H9 (cell line): ENCODE results near the gene TSC22D3. TPM values are rescaled to one million over a fixed set of nuclear protein-coding genes. Genes with fewer than 3 reads are reported as not detected.
"Not testable (repeated sequence)": the region's sequence is repeated elsewhere in the genome, so short reads cannot be mapped to it uniquely, and the experiment has no call there.

Source experiments
- DNase-seq: peaks from one replicate; pipeline ENCODE4 v3.0.0-alpha.2; 2017
- H2AFZ ChIP-seq: one replicate; pipeline ENCODE4 v1.6.1; 2013; ENCODE audit warnings: mild to moderate bottlenecking, low read length, control low read depth, moderate library complexity
- H2AK5ac ChIP-seq: 2 replicates; pipeline ENCODE4 v1.6.1; 2013; ENCODE audit warnings: low read length, control low read depth, mixed read lengths; ENCODE audit not compliant: insufficient read length
- H2BK120ac ChIP-seq: one replicate; pipeline ENCODE4 v1.6.1; 2013; ENCODE audit warnings: low read depth, mild to moderate bottlenecking, low read length, control low read depth, inconsistent platforms; ENCODE audit not compliant: poor library complexity, severe bottlenecking
- H2BK12ac ChIP-seq: 2 replicates; pipeline ENCODE4 v1.6.1; 2013; ENCODE audit warnings: low read length, control low read depth, mixed read lengths, low read depth; ENCODE audit not compliant: insufficient read length
- H2BK15ac ChIP-seq: 2 replicates; pipeline ENCODE4 v1.6.1; 2013; ENCODE audit warnings: low read depth, low read length, control low read depth
- H2BK20ac ChIP-seq: one replicate; pipeline ENCODE4 v1.6.1; 2013; ENCODE audit warnings: low read depth, mild to moderate bottlenecking, low read length, control low read depth, inconsistent platforms; ENCODE audit not compliant: poor library complexity, severe bottlenecking
- H2BK5ac ChIP-seq: 2 replicates; pipeline ENCODE4 v1.6.1; 2013; ENCODE audit warnings: low read length, control low read depth, mixed read lengths; ENCODE audit not compliant: insufficient read length
- H3K14ac ChIP-seq: 2 replicates; pipeline ENCODE4 v1.6.1; 2013; ENCODE audit warnings: low read length, control low read depth; ENCODE audit not compliant: insufficient read depth
- H3K18ac ChIP-seq: 2 replicates; pipeline ENCODE4 v1.6.1; 2013; ENCODE audit warnings: low read depth, mild to moderate bottlenecking, mixed read lengths, low read length, control low read depth; ENCODE audit not compliant: insufficient read length
- H3K23ac ChIP-seq: 2 replicates; pipeline ENCODE4 v1.6.1; 2013; ENCODE audit warnings: low read length, control low read depth, mixed read lengths, low read depth; ENCODE audit not compliant: insufficient read length
- H3K23me2 ChIP-seq: 2 replicates; pipeline ENCODE4 v1.6.1; 2013; ENCODE audit warnings: low read depth, mild to moderate bottlenecking, mixed read lengths, low read length, control low read depth; ENCODE audit not compliant: insufficient read length, poor library complexity, severe bottlenecking
- H3K27ac ChIP-seq: 2 replicates; pipeline ENCODE4 v1.5.1; 2013; ENCODE audit warnings: low read length, control low read depth, mixed read lengths, low read depth; ENCODE audit not compliant: insufficient read length
- H3K27me3 ChIP-seq: 2 replicates; pipeline ENCODE4 v1.6.1; 2013; ENCODE audit warnings: low read length, control low read depth, inconsistent platforms; ENCODE audit not compliant: insufficient read depth
- H3K4ac ChIP-seq: 2 replicates; pipeline ENCODE4 v1.6.1; 2013; ENCODE audit warnings: low read depth, mild to moderate bottlenecking, control low read depth, inconsistent platforms, low read length, moderate library complexity
- H3K4me1 ChIP-seq: 2 replicates; pipeline ENCODE4 v1.6.1; 2013; ENCODE audit warnings: low read length, control low read depth, inconsistent platforms; ENCODE audit not compliant: insufficient read depth
- H3K4me2 ChIP-seq: 2 replicates; pipeline ENCODE4 v1.6.1; 2013; ENCODE audit warnings: low read length, control low read depth, mixed read lengths; ENCODE audit not compliant: insufficient read length, insufficient read depth
- H3K56ac ChIP-seq: 2 replicates; pipeline ENCODE4 v1.6.1; 2013; ENCODE audit warnings: low read depth, mild to moderate bottlenecking, mixed read lengths, low read length, control low read depth; ENCODE audit not compliant: insufficient read length
- H3K79me1 ChIP-seq: 2 replicates; pipeline ENCODE4 v1.6.1; 2013; ENCODE audit warnings: low read depth, mild to moderate bottlenecking, moderate library complexity, low read length, control low read depth, inconsistent platforms; ENCODE audit not compliant: insufficient read depth, poor library complexity, severe bottlenecking
- H3K79me2 ChIP-seq: 2 replicates; pipeline ENCODE4 v1.6.1; 2013; ENCODE audit warnings: low read length, control low read depth, inconsistent platforms; ENCODE audit not compliant: insufficient read depth
- H3K9ac ChIP-seq: 2 replicates; pipeline ENCODE4 v1.6.1; 2013; ENCODE audit warnings: low read length, control low read depth, mixed read lengths; ENCODE audit not compliant: insufficient read length; ENCODE audit errors: extremely low read depth
- H3K9me3 ChIP-seq: one replicate; pipeline ENCODE4 v1.6.1; 2013; ENCODE audit warnings: low read depth, low read length, inconsistent platforms; ENCODE audit not compliant: control insufficient read depth
- H3T11ph ChIP-seq: one replicate; pipeline ENCODE4 v1.6.1; 2013; ENCODE audit warnings: mild to moderate bottlenecking, low read length, control low read depth, inconsistent platforms
- H4K20me1 ChIP-seq: one replicate; pipeline ENCODE4 v1.6.1; 2013; ENCODE audit not compliant: control insufficient read depth, insufficient read length, insufficient read depth
- H4K5ac ChIP-seq: 2 replicates; pipeline ENCODE4 v1.6.1; 2013; ENCODE audit warnings: low read depth, mild to moderate bottlenecking, mixed read lengths, low read length, control low read depth; ENCODE audit not compliant: insufficient read length
- H4K8ac ChIP-seq: replicated peaks from 2 replicates; pipeline ENCODE4 v1.6.1; 2013; ENCODE audit warnings: low read length, control low read depth, mixed read lengths, low read depth; ENCODE audit not compliant: insufficient read length
- H4K91ac ChIP-seq: 2 replicates; pipeline ENCODE4 v1.6.1; 2013; ENCODE audit warnings: low read depth, mild to moderate bottlenecking, moderate library complexity, mixed read lengths, low read length, control low read depth; ENCODE audit not compliant: insufficient read length
- H3K27ac Mint-ChIP-seq, 3 experiments: 2 replicates in 2 of 3; 3 replicates in 1 of 3; pipeline ENCODE4 v1.8.0; 2020 to 2021; ENCODE audit warnings: mixed read lengths in 3 of 3, mild to moderate bottlenecking in 1 of 3, moderate library complexity in 1 of 3
- H3K27me3 Mint-ChIP-seq: 2 replicates; pipeline ENCODE4 v1.8.0; 2021; ENCODE audit warnings: low read depth, mild to moderate bottlenecking, moderate library complexity, mixed read lengths
- H3K36me3 Mint-ChIP-seq, 3 experiments: 2 replicates in 2 of 3; 3 replicates in 1 of 3; pipeline ENCODE4 v1.8.0; 2020 to 2021; ENCODE audit warnings: low read depth in 3 of 3, mixed read lengths in 3 of 3; ENCODE audit not compliant: insufficient read depth in 1 of 3
- H3K4me1 Mint-ChIP-seq, 2 experiments: 2 replicates each; pipeline ENCODE4 v1.8.0; 2020; ENCODE audit warnings: mixed read lengths in 2 of 2
- H3K4me3 Mint-ChIP-seq, 2 experiments: 2 replicates in 1 of 2; 3 replicates in 1 of 2; pipeline ENCODE4 v1.8.0; 2020 to 2021; ENCODE audit warnings: mild to moderate bottlenecking in 2 of 2, mixed read lengths in 2 of 2, moderate library complexity in 1 of 2
- H3K9me3 Mint-ChIP-seq, 2 experiments: 2 replicates in 1 of 2; 3 replicates in 1 of 2; pipeline ENCODE4 v1.8.0; 2020; ENCODE audit warnings: mild to moderate bottlenecking in 2 of 2, mixed read lengths in 2 of 2, moderate library complexity in 1 of 2
- CTCF ChIP-seq: fragments of 200-600 bp; sonication (generic); conservative IDR thresholded peaks from 3 replicates; pipeline ENCODE4 v1.8.0; 2021; ENCODE audit warnings: antibody characterized with exemption, mild to moderate bottlenecking
- WGBS: extraction: QIAGEN DNeasy Blood & Tissue Kit; methylation state at CpG from one replicate; pipeline ENCODE4 v1.1.7; 2013; ENCODE audit warnings: missing lambda C conversion rate, low lambda C conversion rate, mixed read lengths; ENCODE audit not compliant: insufficient read length; ENCODE audit errors: extremely low coverage; 5-methylcytosine and 5-hydroxymethylcytosine counted together
- total RNA-seq: library from RNA; stranded (reverse); gene quantifications from 2 replicates; pipeline ENCODE4 v1.2.1, GENCODE V29; 2021

The TSC22D3 gene
- total RNA-seq, 1 experiment from 2014 or later, result 10.5 TPM

GRCh38 chrX:107818900-107819521 is 43.4 kb upstream of the TSC22D3 start:
- Histone ChIP-seq H4K8ac (no peak overlapping the region), H3K56ac (no peak overlapping the region), H3T11ph (no peak overlapping the region), H3K4ac (no peak overlapping the region), H3K18ac (no peak overlapping the region), H3K9ac (no peak overlapping the region), H2AFZ (no peak overlapping the region), H2BK12ac (no peak overlapping the region), H3K79me1 (no peaks in the 10 kb centered on the region), H3K27ac (no peak overlapping the region), H3K27me3 (no peaks in the 10 kb centered on the region), H3K14ac (no peak overlapping the region), H4K20me1 (no peaks in the 10 kb centered on the region), H4K5ac (no peak overlapping the region), H2BK5ac (no peak overlapping the region), H3K4me2 (no peak overlapping the region), H2AK5ac (no peak overlapping the region), H3K23me2 (no peaks in the 10 kb centered on the region), H3K4me1 (no peaks in the 10 kb centered on the region), H2BK15ac (no peak overlapping the region), H2BK20ac (no peak overlapping the region), H3K23ac (no peak overlapping the region), H3K9me3 (peaks cover 32% of the 10 kb centered on the region), H4K91ac (no peak overlapping the region), H2BK120ac (no peak overlapping the region), H3K79me2 (no peaks in the 10 kb centered on the region)
- H3K27me3 Mint-ChIP-seq, result peaks cover 14% of the 10 kb centered on the region
- no peak overlapping the region for H3K4me3 Mint-ChIP-seq
- H3K9me3 Mint-ChIP-seq, result peaks cover 18 to 30% of the 10 kb centered on the region in 2 experiments
- TF ChIP-seq CTCF, result no peak
- H3K36me3 Mint-ChIP-seq, result peaks cover 0 to 7% (median 0%) of the 10 kb centered on the region in 3 experiments; a peak in 3 of 7 replicates
- H3K4me1 Mint-ChIP-seq, result no peaks in the 10 kb centered on the region
- H3K27ac Mint-ChIP-seq, result no peak overlapping the region
- DNase-seq, result no peak

- not testable (repeated sequence) for H3K23ac ChIP-seq, H3K9ac ChIP-seq, H3T11ph ChIP-seq, H3K23me2 ChIP-seq, H2BK12ac ChIP-seq, H3K9me3 ChIP-seq, H3K14ac ChIP-seq, H3K56ac ChIP-seq, H3K36me3 Mint-ChIP-seq, DNase-seq, H3K79me1 ChIP-seq, H2BK120ac ChIP-seq, H3K4me3 Mint-ChIP-seq, H4K91ac ChIP-seq, H3K27ac ChIP-seq, H3K4me1 Mint-ChIP-seq, H3K18ac ChIP-seq, H3K27ac Mint-ChIP-seq, H4K8ac ChIP-seq, H3K79me2 ChIP-seq, H2BK5ac ChIP-seq, H3K27me3 ChIP-seq, H3K4me2 ChIP-seq, H2AFZ ChIP-seq, H4K5ac ChIP-seq, H3K27me3 Mint-ChIP-seq, H3K4me1 ChIP-seq, H4K20me1 ChIP-seq, H2BK20ac ChIP-seq, H2AK5ac ChIP-seq, H3K4ac ChIP-seq, H2BK15ac ChIP-seq
- peaks cover 0 to 33% of the 10 kb centered on the region in 2 experiments; a peak in 2 of 5 replicates for H3K9me3 Mint-ChIP-seq
- WGBS, result no CpG with 5 or more reads among the region's 10 CpGs
Measured at GRCh38 chrX:107810053-107810452, 34.5 kb upstream of the TSC22D3 start.
